Transverse colon (tissue), 4 donors: ENCODE measurements around the gene STON2. TPM values are rescaled to one million over a fixed set of nuclear protein-coding genes. Genes with fewer than 3 reads are reported as not detected.

Experiments
- DNase-seq: peaks from one replicate; pipeline ENCODE4 v3.0.0-alpha.2; 2019
- H3K27ac ChIP-seq, 4 donors: fragments of 200-600 bp; sonication (generic); 2 replicates each; pipeline ENCODE4 v1.5.1; 2016 to 2018; ENCODE audit warnings: inconsistent platforms in 4 of 4
- H3K27me3 ChIP-seq: fragments of 200-600 bp; sonication (generic); 2 replicates; pipeline ENCODE4 v1.5.1; 2017; ENCODE audit warnings: inconsistent platforms
- H3K36me3 ChIP-seq, 4 donors: fragments of 200-600 bp; sonication (generic); 2 replicates each; pipeline ENCODE4 v1.5.1; 2017 to 2019; ENCODE audit warnings: inconsistent platforms in 4 of 4
- H3K4me1 ChIP-seq, 4 donors: fragments of 200-600 bp; sonication (generic); 2 replicates each; pipeline ENCODE4 v1.5.1; 2017 to 2020; ENCODE audit warnings: inconsistent platforms in 4 of 4
- H3K4me3 ChIP-seq, 4 donors: fragments of 200-600 bp; sonication (generic); 1 replicate in 1 of 4; 2 replicates in 3 of 4; pipeline versions ENCODE4 v1.5.1 to v1.6.1; 2017 to 2019; ENCODE audit warnings: inconsistent platforms in 4 of 4
- H3K9me3 ChIP-seq, 2 donors: fragments of 200-600 bp; sonication (generic); 2 replicates each; pipeline ENCODE4 v1.5.1; 2017 to 2019; ENCODE audit warnings: inconsistent platforms in 2 of 2
- EP300 ChIP-seq: sonication (generic); formaldehyde crosslinking; IDR thresholded peaks from one replicate; pipeline ENCODE4 v1.6.1; 2017; ENCODE audit warnings: antibody characterized with exemption, low read depth
- POLR2A ChIP-seq: fragments of 450-650 bp; IDR thresholded peaks from one replicate; pipeline ENCODE4 v1.6.1; 2016; ENCODE audit warnings: antibody characterized with exemption, mild to moderate bottlenecking, moderate library complexity
- POLR2AphosphoS5 ChIP-seq, 3 donors: sonication (generic); formaldehyde crosslinking; IDR thresholded peaks; one replicate each; pipeline ENCODE4 v1.6.1; 2016; ENCODE audit warnings: antibody characterized with exemption in 3 of 3
- WGBS, 2 donors: methylation state at CpG; one replicate each; pipeline ENCODE4 v1.1.5; 2018; ENCODE audit warnings: low coverage in 1 of 2; 5-methylcytosine and 5-hydroxymethylcytosine counted together
- in situ Hi-C, 4 donors: fragments of 200-750 bp; cut with MboI; loops; one replicate each; pipeline versions ENCODE4 v1.15.0 to v1.15.1; 2017; ENCODE audit warnings: low sequenced_read_pairs in 3 of 4, low pct_ligation_motif_present in 1 of 4, low pct_unique_long_range_greater_than_20kb in 1 of 4
- intact Hi-C: fragments of 100-400 bp; cut with DNase I; formaldehyde crosslinking; loops from one replicate; pipeline ENCODE4 v1.15.1; 2023; ENCODE audit warnings: low total_unique reads
- total RNA-seq, 4 donors: library from RNA; depleted of rRNA; stranded (reverse); fragments of >200 nt; gene quantifications; one replicate each; pipeline ENCODE4 v1.1.0, GENCODE V29; 2016
- TF ChIP-seq, protein P1 (sequence below), 5 experiments: fragments of 200-600 bp in 3 of 5; fragments of 450-650 bp in 2 of 5; sonication (generic) in 3 of 5; IDR thresholded peaks; 1 replicate in 2 of 5; 2 replicates in 3 of 5; pipeline ENCODE4 v1.5.1; 2016 to 2017; ENCODE audit warnings: antibody characterized with exemption in 5 of 5, inconsistent platforms in 3 of 5, mild to moderate bottlenecking in 2 of 5, moderate library complexity in 1 of 5

Gene STON2
- total RNA-seq, 4 donors from 2014 or later = 10.8 to 39.4 (median 17.5) TPM

DNA sequence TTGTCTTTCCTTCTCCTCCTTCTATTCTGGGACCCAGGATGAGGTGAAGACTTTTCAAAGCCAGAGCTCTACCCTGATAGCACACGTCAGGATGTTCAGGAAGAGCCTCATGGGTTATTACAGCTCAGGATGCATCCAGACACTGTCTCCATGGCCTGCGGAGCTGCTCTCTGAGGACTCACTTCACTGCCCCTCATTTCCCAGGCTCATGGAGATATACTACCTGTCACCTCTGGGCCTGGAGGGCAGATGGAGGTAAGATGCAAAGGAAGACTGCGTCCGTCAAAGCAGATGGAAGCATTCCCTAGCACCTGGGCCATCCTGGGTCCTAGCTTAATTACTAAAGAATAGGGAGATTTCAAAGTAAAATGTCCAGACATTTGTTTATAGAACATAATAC lies 32.6 kb downstream of the STON2 start:
- no peaks in the 10 kb centered on the region for H3K36me3 ChIP-seq
- intact Hi-C loops (no loop called here), in situ Hi-C loops (no loop called here)
- H3K27me3 ChIP-seq = no peaks in the 10 kb centered on the region
- H3K27ac ChIP-seq = no peak overlapping the region
- TF ChIP-seq EP300 = no peak
- DNase-seq = no peak
- 90 to 92% methylated on average over 2 to 4 of the region's 4 CpGs for WGBS, 2 donors
- no peak overlapping the region for H3K4me3 ChIP-seq
- no peaks in the 10 kb centered on the region for H3K9me3 ChIP-seq
- H3K4me1 ChIP-seq = no peaks in the 10 kb centered on the region

DNA sequence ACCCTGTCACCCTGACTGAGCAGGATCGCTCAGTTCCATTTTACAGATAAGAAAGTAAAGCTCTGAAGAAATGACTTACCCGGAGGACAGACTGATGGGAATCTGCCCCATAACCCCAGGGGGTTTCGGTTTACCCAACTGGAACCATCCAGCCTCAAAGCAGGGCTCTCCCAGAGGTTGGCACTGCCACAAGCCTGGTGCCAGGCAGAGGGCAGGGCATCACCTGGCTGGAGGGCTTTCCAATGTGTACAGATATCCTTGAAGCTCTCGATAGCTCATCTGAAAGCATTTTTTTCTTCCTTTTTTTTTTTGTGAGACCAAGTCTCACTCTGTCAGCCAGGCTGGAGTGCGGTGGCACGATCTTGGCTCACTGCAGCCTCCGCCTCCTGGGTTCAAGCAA lies 33.2 kb downstream of the STON2 start:
- WGBS, 2 donors = 89% methylated on average over 7 of the region's 7 CpGs; no CpG with 5 or more reads in 1 of the 2 donors
- in situ Hi-C loops (no loop called here), intact Hi-C loops (no loop called here)
- TF ChIP-seq, protein P1, sequence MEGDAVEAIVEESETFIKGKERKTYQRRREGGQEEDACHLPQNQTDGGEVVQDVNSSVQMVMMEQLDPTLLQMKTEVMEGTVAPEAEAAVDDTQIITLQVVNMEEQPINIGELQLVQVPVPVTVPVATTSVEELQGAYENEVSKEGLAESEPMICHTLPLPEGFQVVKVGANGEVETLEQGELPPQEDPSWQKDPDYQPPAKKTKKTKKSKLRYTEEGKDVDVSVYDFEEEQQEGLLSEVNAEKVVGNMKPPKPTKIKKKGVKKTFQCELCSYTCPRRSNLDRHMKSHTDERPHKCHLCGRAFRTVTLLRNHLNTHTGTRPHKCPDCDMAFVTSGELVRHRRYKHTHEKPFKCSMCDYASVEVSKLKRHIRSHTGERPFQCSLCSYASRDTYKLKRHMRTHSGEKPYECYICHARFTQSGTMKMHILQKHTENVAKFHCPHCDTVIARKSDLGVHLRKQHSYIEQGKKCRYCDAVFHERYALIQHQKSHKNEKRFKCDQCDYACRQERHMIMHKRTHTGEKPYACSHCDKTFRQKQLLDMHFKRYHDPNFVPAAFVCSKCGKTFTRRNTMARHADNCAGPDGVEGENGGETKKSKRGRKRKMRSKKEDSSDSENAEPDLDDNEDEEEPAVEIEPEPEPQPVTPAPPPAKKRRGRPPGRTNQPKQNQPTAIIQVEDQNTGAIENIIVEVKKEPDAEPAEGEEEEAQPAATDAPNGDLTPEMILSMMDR (IDR thresholded peaks at IDR 0.05) = no peak
- no peak for TF ChIP-seq POLR2A
- TF ChIP-seq POLR2AphosphoS5 (IDR thresholded peaks at IDR 0.05) = no peak
- TF ChIP-seq EP300 = no peak
- H3K4me1 ChIP-seq = no peaks in the 10 kb centered on the region
- no peaks in the 10 kb centered on the region for H3K9me3 ChIP-seq
- no peak overlapping the region for H3K4me3 ChIP-seq
- no peak for DNase-seq
- no peaks in the 10 kb centered on the region for H3K36me3 ChIP-seq
- no peak overlapping the region for H3K27ac ChIP-seq
- no peaks in the 10 kb centered on the region for H3K27me3 ChIP-seq

DNA sequence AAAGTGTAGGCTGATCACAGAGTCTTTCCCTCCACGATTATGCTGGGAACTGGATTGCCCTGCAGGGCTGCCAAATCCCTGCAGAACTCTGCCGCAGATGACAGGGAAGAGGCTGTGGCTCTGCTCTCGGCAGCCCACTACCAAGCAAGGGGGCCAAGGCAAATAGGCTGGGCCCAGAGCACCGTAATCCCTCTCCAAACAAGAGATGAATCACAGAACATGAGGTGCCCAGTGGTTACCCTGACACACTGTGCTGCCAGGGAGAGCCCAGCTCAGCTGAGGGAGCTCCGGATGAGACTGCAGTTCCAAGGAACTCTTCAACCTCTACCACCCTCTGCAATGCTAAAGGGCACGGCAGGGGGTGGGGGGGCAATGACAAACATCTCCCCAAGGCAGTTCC lies 33.9 kb downstream of the STON2 start:
- H3K9me3 ChIP-seq = no peaks in the 10 kb centered on the region
- H3K4me3 ChIP-seq = no peak overlapping the region
- H3K27ac ChIP-seq = no peak overlapping the region
- H3K36me3 ChIP-seq = no peaks in the 10 kb centered on the region
- H3K4me1 ChIP-seq = no peaks in the 10 kb centered on the region
- WGBS, 2 donors = 41% methylated on average over 6 of the region's 6 CpGs; no CpG with 5 or more reads in 1 of the 2 donors
- intact Hi-C loops (no loop called here), in situ Hi-C loops (no loop called here)
- H3K27me3 ChIP-seq = no peaks in the 10 kb centered on the region
- TF ChIP-seq POLR2AphosphoS5 (IDR thresholded peaks at IDR 0.05) (no peak), POLR2A (no peak)
- no peak for DNase-seq

DNA sequence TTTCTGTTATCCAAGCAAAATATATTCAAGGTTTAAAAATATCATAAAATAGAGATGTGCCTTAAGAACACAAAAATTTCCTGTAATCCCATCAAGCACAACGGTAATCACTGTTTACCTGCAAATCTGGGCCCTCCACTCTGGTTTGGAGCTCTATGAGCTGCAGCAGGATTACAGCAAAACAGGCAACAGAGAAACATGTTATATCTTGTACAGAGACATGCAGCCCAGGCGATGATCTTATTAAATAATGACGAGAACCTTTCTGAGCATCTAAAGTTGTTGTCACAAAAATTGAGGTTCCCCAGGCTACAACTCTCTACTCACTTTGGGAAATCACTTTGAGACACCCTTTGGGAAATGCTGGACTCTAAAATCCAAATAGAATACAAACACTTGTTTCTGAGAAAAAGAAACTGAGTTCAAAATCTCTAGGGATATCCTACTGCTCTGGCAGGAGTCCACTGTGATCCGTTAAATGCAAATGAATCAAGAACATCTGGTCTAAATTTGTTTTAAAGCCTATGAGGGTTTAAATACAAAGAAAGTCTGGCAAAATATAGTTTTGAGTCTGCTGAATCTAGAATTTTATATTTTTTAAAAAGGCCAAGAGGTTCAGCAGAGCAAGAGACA lies 36.3 kb downstream of the STON2 start:
- H3K27me3 ChIP-seq = no peaks in the 10 kb centered on the region
- TF ChIP-seq POLR2A = no peak
- TF ChIP-seq, protein P1 (IDR thresholded peaks at IDR 0.05) = no peak
- no peak for TF ChIP-seq POLR2AphosphoS5 (IDR thresholded peaks at IDR 0.05)
- no peak for TF ChIP-seq EP300
- intact Hi-C loops = no loop called here
- H3K4me3 ChIP-seq = no peak overlapping the region
- in situ Hi-C loops = no loop called here
- no peaks in the 10 kb centered on the region for H3K36me3 ChIP-seq
- H3K27ac ChIP-seq = no peak overlapping the region
- no peak for DNase-seq
- no peaks in the 10 kb centered on the region for H3K4me1 ChIP-seq
- no peaks in the 10 kb centered on the region for H3K9me3 ChIP-seq
- WGBS, 2 donors = 58 to 62% methylated on average over 2 to 4 of the region's 4 CpGs

GRCh38 chr14:81353691-81354323 lies 46.3 kb downstream of the STON2 start:
- Histone ChIP-seq H3K27me3 (no peaks in the 10 kb centered on the region), H3K36me3 (no peaks in the 10 kb centered on the region), H3K4me1 (no peaks in the 10 kb centered on the region), H3K4me3 (no peak overlapping the region), H3K9me3 (peaks cover 6 to 10% of the 10 kb centered on the region in 2 donors), H3K27ac (no peak overlapping the region)
- WGBS, 2 donors = 74% methylated on average over 4 of the region's 5 CpGs; no CpG with 5 or more reads in 1 of the 2 donors
- no peak for DNase-seq
- intact Hi-C loops (no loop called here), in situ Hi-C loops (no loop called here)
- TF ChIP-seq EP300 (no peak), POLR2AphosphoS5 (IDR thresholded peaks at IDR 0.05) (no peak), POLR2A (no peak)
- TF ChIP-seq, protein P1 (IDR thresholded peaks at IDR 0.05) = no peak
